ENCODE measurements around the gene SEL1L2.

Gene SEL1L2

GRCh38 chr20:13809855-13810254 is 180.6 kb downstream of the SEL1L2 start:
- peak; percentile 90 for DNase-seq

GRCh38 chr20:13809373-13809772 is 181.0 kb downstream of the SEL1L2 start:
- peak; percentile 90 for DNase-seq

GRCh38 chr20:13800728-13801134 is 189.7 kb downstream of the SEL1L2 start:
- DNase-seq: peak; percentile 94

GRCh38 chr20:13799974-13800373 is 190.4 kb downstream of the SEL1L2 start:
- DNase-seq: no peak
